ENCODE measurements around the gene NUDT22.
A peak's percentile ranks its signal among the peaks of the same experiment; 100 is the strongest.

Gene NUDT22

DNA sequence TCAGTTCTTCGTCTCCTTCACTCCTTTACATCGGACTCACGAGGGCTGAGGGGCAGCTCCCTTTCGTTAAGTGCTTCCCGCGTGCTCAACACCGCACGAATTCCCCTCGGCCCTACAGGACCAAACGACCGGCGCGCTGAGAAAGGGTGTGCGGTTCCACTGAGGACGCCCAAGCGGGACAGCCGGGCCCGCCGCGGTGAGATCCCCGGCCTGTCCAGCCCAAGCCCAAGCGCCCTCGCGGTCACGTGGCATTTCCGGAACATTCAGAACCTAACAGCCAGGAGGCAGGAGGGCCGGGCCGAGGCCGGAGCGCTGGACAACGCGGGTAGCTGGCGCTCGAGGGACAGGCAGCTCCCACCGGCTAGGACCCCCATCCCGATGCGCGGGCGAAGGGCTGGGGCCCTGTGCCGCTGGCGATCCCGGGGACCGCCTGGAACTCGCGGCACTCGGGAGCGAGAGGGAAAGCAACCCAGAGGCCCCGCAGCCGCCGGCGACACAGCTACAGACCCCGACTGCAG lies 40.8 kb upstream of the NUDT22 start:
- Histone ChIP-seq H3K27me3 (no peaks in the 10 kb centered on the region), H3K36me3 (peaks cover 0 to 28% (median 13%) of the 10 kb centered on the region in 11 experiments; a peak in 14 of 22 replicates), H3K9ac (peak overlapping the region; percentile 82 to 96 (median 89)), H4K20me1 (peaks cover 0 to 9% (median 0%) of the 10 kb centered on the region in 11 experiments; a peak in 5 of 22 replicates), H3K9me3 (replicated peaks in 1 of 11) (no peaks in the 10 kb centered on the region), H3K27ac (peak overlapping the region; percentile 80 to 94 (median 86)), H3K4me3 (peak overlapping the region; percentile 62 to 89 (median 78)), H3K4me1 (peaks cover 45 to 49% (median 48%) of the 10 kb centered on the region in 10 experiments), H3K4me2 (peak overlapping the region; percentile 82 to 99 (median 93))
- TF ChIP-seq Cebpa-rat (IDR thresholded peaks at IDR 0.05), result no peak

DNA sequence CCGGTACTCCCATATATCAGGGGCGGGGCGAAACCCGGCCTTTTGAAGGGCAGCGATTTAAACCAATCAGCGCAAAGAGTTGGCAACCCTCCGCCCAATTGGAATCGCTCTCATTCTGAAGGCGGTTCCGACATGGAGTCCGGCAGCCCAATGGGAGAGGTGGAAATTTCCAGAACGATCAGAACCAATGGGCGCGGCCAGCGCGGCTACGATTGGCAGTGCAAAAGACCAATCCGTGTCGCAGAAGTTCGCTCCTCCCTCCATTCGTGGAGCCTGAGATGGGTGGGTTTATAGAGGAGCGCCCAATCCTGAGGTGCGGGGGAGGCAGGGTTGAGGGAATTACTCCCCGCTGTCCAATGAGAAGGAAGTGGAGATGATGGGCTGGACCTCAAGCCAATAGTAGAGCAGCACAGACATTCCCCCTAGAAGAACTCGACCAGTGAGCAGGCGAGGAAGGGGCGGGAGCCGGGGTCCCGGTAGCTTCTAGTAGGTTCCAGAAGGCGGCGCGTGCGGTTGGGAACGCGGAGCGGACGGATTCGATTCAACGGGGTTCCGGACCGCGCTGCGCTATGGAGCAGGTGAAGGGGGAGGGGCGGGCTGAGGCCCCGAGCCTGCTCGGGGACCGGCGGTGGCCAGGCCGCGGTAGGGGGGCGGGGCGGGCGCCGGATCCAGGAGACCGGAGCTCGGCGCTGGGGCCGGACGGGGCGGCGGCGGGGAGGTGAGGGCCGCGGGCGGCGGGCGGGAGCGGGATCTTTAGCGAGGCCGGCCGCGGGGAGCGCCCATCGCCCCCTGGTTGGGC lies 40.2 kb upstream of the NUDT22 start, which contains the start of gene STIP1:
STIP1 (plus strand) TSS at position 479 of the 799 bp plus-strand sequence; CDS start at position 570, 91 bp downstream.
- Histone ChIP-seq H3K4me3 (peak within 1 kb of the TSS; percentile 62 to 89 (median 78)), H4K20me1 (peaks cover 0 to 9% (median 0%) of the 10 kb centered on the region in 11 experiments; a peak in 5 of 22 replicates), H3K4me1 (peaks cover 39 to 47% (median 42%) of the 10 kb centered on the region in 10 experiments), H3K27me3 (no peaks in the 10 kb centered on the region), H3K27ac (peak within 1 kb of the TSS; percentile 80 to 94 (median 86)), H3K4me2 (peak within 1 kb of the TSS; percentile 82 to 99 (median 93)), H3K9me3 (replicated peaks in 1 of 11) (no peaks in the 10 kb centered on the region), H3K9ac (peak within 1 kb of the TSS; percentile 82 to 96 (median 89)), H3K36me3 (peaks cover 0 to 34% (median 16%) of the 10 kb centered on the region in 11 experiments; a peak in 17 of 22 replicates)
- TF ChIP-seq Cebpa-rat (IDR thresholded peaks at IDR 0.05), result no peak

DNA sequence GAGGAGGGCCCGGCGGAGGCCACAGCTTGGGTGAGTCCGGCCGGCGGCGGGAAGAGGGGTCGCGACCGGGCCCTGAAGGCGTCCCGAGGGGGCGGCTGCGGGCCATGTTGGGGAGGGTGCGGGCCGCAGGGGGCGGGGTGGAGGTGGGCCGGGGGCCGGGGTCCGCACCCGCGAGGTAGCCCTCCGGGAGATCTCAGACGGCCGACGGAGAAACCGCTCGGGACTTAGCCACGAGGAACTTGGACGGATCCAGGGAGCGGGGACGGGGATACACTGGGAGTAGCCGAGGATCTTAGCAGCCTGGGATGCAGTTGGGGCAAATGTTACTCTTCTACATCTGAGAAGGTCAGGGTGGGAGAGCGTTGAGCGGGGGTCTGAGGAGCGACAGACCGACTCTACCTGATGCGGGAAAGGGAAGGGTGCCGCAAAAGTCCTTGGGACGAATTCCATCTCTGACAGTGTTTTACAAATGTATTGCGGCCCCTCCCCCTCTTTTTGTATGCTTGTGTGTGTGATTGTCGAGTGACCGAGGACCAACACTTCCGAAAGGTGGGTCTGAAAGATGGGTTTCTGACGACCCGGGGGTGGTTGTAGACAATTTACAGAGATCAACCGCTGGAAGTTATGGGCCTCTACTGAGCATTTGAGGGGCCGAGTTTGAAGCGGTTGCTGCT lies 39.4 kb upstream of the NUDT22 start:
- Histone ChIP-seq H3K27me3 (no peaks in the 10 kb centered on the region), H3K4me2 (no peak overlapping the region), H3K9ac (no peak overlapping the region), H4K20me1 (peaks cover 0 to 9% (median 0%) of the 10 kb centered on the region in 11 experiments; a peak in 5 of 22 replicates), H3K4me1 (peaks cover 31 to 43% (median 34%) of the 10 kb centered on the region in 10 experiments), H3K27ac (no peak overlapping the region; a peak in 2 of 22 replicates), H3K36me3 (peaks cover 0 to 41% (median 16%) of the 10 kb centered on the region in 11 experiments; a peak in 20 of 22 replicates), H3K9me3 (replicated peaks in 1 of 11) (no peaks in the 10 kb centered on the region), H3K4me3 (no peak overlapping the region)
- TF ChIP-seq Cebpa-rat (IDR thresholded peaks at IDR 0.05), result no peak

DNA sequence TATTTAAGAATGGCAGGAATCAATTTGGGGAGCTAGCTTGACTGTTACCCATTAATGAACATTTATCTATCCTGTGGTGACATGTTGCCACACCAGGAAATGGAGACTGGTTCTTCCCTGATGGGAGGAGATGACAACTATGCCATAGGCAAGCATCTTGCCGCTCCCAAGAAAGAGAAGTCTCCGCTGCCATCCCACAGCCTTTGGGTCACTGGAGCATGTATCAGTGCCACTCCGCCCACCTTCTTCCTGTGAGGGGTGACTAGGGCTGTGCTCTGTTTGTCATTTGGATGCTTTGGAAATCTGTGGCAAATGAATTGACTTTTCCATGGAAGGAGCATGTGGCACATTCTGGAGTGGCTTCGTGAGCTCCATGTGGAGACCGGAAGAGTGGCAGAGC lies 33.6 kb upstream of the NUDT22 start:
- Histone ChIP-seq H3K4me1 (peaks cover 0 to 29% (median 15%) of the 10 kb centered on the region in 10 experiments; a peak in 16 of 20 replicates), H3K36me3 (peaks cover 0 to 99% (median 67%) of the 10 kb centered on the region in 11 experiments; a peak in 21 of 22 replicates), H3K27me3 (no peaks in the 10 kb centered on the region), H4K20me1 (peaks cover 0 to 23% (median 10%) of the 10 kb centered on the region in 11 experiments; a peak in 18 of 22 replicates), H3K27ac (peak overlapping the region in 8 of 11 experiments; percentile 2 to 50 (median 30); a peak in 9 of 22 replicates), H3K4me2 (peak overlapping the region in 6 of 11 experiments; percentile 33 to 64 (median 50); a peak in 16 of 22 replicates), H3K4me3 (no peak overlapping the region), H3K9me3 (replicated peaks in 1 of 11) (no peaks in the 10 kb centered on the region), H3K9ac (peak overlapping the region in 7 of 11 experiments; percentile 18 to 42 (median 28); a peak in 6 of 22 replicates)
- TF ChIP-seq Cebpa-rat (IDR thresholded peaks at IDR 0.05), result no peak

DNA sequence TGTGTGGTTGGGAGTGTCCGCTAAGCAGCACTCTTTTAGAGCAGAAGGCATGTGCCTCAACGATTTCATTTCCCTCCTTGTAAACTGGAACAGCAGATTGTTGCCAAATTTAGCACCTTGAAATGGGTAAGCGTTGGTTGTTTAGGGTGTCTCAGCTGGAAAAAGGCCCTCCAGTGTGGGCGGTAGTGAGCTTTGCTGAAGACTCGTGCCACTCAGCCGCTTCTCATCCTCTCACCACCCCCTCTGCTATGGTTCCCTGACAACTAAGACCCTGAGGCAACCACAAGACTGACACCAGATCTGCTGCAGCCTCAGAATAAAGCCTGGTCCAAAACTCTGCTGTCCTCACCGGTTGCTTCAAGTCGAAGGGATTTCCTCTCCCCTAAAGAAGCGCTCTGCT lies 29.4 kb upstream of the NUDT22 start:
- Histone ChIP-seq H3K9ac (peak overlapping the region in 8 of 11 experiments; percentile 4 to 42 (median 28); a peak in 5 of 22 replicates), H4K20me1 (peaks cover 21 to 58% (median 27%) of the 10 kb centered on the region in 11 experiments), H3K27ac (no peak overlapping the region; a peak in 1 of 22 replicates), H3K4me2 (peak overlapping the region in 3 of 11 experiments; percentile 26 to 35 (median 33); a peak in 5 of 22 replicates), H3K4me1 (peaks cover 0 to 54% (median 19%) of the 10 kb centered on the region in 10 experiments; a peak in 16 of 20 replicates), H3K4me3 (no peak overlapping the region), H3K9me3 (replicated peaks in 1 of 11) (no peaks in the 10 kb centered on the region), H3K36me3 (peaks cover 0 to 100% (median 93%) of the 10 kb centered on the region in 11 experiments; a peak in 21 of 22 replicates), H3K27me3 (no peaks in the 10 kb centered on the region)
- no peak for TF ChIP-seq Cebpa-rat (IDR thresholded peaks at IDR 0.05)

DNA sequence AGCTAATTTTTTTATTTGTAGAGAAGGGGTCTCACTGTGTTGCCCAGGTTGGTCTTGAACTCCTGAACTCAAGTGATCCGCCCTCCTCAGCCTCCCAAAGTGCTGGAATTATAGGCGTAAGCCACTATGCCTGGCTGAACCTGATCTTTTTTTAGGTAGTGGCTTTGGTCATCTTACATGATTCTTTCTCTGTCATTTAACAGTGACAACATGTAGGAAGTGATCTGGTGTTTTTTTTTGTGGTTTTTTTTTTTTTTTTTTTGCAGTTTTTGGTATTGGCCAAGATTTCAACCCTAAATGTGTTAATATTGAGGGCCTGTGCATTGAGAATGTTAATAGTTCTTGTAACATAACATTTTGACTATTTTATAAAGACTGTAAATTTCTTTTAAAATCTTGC lies 27.6 kb upstream of the NUDT22 start:
- peaks cover 32 to 76% (median 41%) of the 10 kb centered on the region in 11 experiments; a peak in 21 of 22 replicates for H4K20me1 ChIP-seq
- TF ChIP-seq Cebpa-rat (IDR thresholded peaks at IDR 0.05), result no peak
- 0 out of 22 replicates have a peak overlapping the region, but pooled peaks of 1 of the 11 experiments have one; percentile 8 for H3K27ac ChIP-seq
- peaks cover 0 to 100% (median 99%) of the 10 kb centered on the region in 11 experiments; a peak in 21 of 22 replicates for H3K36me3 ChIP-seq
- no peaks in the 10 kb centered on the region for H3K27me3 ChIP-seq
- H3K4me2 ChIP-seq, result no peak overlapping the region
- no peak overlapping the region for H3K4me3 ChIP-seq
- H3K9ac ChIP-seq, result peak overlapping the region in 5 of 11 experiments; percentile 6 to 44 (median 20); a peak in 4 of 22 replicates
- peaks cover 0 to 56% (median 11%) of the 10 kb centered on the region in 10 experiments; a peak in 13 of 20 replicates for H3K4me1 ChIP-seq
- no peaks in the 10 kb centered on the region for H3K9me3 ChIP-seq (replicated peaks in 1 of 11)

DNA sequence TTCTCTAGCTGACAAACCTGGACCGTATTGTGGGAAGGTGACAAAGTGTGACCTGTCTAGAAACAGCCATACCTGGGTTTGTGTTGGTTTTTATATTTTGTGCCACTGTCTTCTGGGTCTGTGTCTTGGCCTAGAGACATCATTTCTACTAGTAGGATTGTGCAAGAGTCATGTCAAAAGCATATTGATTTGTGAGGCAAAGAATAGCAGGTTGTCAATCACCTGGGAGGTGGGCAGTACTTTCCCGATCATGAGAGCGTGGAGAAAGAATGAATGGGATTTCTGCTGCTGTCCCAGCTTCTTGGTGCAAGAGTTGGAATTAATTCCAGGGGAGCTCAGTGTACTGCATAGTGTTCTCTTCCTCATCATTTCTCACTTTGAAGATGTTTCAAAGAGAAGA lies 24.5 kb upstream of the NUDT22 start:
- no peaks in the 10 kb centered on the region for H3K9me3 ChIP-seq (replicated peaks in 1 of 11)
- H3K36me3 ChIP-seq, result peaks cover 5 to 88% (median 79%) of the 10 kb centered on the region in 11 experiments; a peak in 21 of 22 replicates
- no peak overlapping the region for H3K4me2 ChIP-seq
- H3K27me3 ChIP-seq, result no peaks in the 10 kb centered on the region
- peaks cover 23 to 71% (median 57%) of the 10 kb centered on the region in 11 experiments; a peak in 21 of 22 replicates for H4K20me1 ChIP-seq
- H3K27ac ChIP-seq, result no peak overlapping the region
- peak in 2 of 11 experiments; percentile 20 to 63; a peak in 3 of 22 replicates for TF ChIP-seq Cebpa-rat (IDR thresholded peaks at IDR 0.05)
- no peak overlapping the region for H3K4me3 ChIP-seq
- H3K9ac ChIP-seq, result peak overlapping the region in 1 of 11 experiments; percentile 14; a peak in 1 of 22 replicates
- H3K4me1 ChIP-seq, result peaks cover 24 to 71% (median 36%) of the 10 kb centered on the region in 10 experiments

DNA sequence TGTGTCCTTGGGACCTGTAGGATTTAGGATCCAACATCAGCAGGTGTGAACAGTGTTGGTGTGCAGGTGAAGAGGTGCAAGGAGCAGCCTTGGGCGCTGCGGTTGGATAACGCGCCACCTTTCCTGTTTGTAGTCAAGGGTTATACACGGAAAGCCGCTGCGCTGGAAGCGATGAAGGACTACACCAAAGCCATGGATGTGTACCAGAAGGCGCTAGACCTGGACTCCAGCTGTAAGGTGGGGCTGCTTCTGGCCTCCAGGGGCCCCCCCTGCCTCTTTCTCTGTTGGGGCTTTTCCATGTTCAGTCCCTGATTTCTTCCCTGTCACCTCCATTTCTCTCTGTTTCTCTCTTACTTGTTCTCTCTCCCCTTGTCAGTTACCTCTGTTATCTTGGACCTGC lies 23.1 kb upstream of the NUDT22 start:
- H3K4me2 ChIP-seq, result no peak overlapping the region
- no peak for TF ChIP-seq Cebpa-rat (IDR thresholded peaks at IDR 0.05)
- no peaks in the 10 kb centered on the region for H3K9me3 ChIP-seq (replicated peaks in 1 of 11)
- H3K27ac ChIP-seq, result peak overlapping the region in 3 of 11 experiments; percentile 3 to 36 (median 19); a peak in 2 of 22 replicates
- H3K27me3 ChIP-seq, result no peaks in the 10 kb centered on the region
- peaks cover 6 to 79% (median 66%) of the 10 kb centered on the region in 11 experiments for H3K36me3 ChIP-seq
- peaks cover 25 to 56% (median 37%) of the 10 kb centered on the region in 10 experiments for H3K4me1 ChIP-seq
- peaks cover 15 to 65% (median 54%) of the 10 kb centered on the region in 11 experiments; a peak in 21 of 22 replicates for H4K20me1 ChIP-seq
- H3K9ac ChIP-seq, result peak overlapping the region in 8 of 11 experiments; percentile 1 to 34 (median 14); a peak in 5 of 22 replicates
- H3K4me3 ChIP-seq, result no peak overlapping the region
